Measurements from ENCODE around the gene TSSC4. TPM values are rescaled to one million over a fixed set of nuclear protein-coding genes. Genes with fewer than 3 reads are reported as not detected.

The TSSC4 gene
- total RNA-seq, 1 donor from 2014 or later: 59.7 TPM

DNA sequence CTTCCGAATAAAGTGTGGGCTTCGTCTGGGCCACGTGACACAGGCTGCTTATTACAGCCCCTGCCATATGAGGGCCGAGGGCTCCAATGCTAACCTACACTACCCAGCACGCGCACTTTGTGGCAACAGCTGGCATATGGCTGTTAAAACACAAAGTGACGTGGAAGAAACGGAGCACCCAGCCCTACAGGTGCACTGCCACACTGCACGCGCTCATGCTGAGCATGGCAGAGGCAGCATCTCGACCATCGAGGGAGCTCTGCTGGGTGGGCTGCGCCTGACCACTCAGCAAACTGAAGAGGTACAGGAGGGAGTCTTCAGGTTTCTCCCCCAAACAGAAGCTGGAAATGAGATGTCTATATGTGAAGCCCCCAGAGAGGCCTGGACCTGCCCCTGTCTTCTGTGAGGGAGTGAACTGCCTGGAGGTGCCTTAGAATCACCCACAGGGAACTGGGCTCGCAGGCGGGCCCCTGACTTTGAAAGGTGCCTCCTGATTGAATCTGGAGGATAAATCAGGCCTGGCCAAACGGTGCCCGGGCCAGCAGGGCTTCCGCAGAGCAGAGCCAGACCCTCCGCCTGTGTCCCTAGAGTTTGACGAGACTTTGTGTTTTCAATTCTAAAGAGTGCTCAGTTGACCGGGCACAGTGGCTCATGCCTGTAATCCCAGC, 18.3 kb downstream of the TSSC4 start:
- CTCF ChIA-PET: interaction anchor here (0.7 to 7.1 kb wide), 10 partner anchors 19 to 232 kb away, joined by 3 to 321 read pairs (median 10); partner anchors contain the start of genes C11orf21, TSPAN32 and TSSC4
- POLR2A ChIA-PET: interaction anchor here (2.1 to 2.4 kb wide), 2 partner anchors 113 to 116 kb away, joined by 11 to 14 read pairs; no protein-coding TSS in a partner anchor
- no peak for ATAC-seq (ENCODE audit: low read depth)
- intact Hi-C loops (cut with micrococcal nuclease): loop anchor here (1.0 kb wide), 2 partner anchors 19 to 81 kb away; partner anchors contain the start of gene TSSC4
- Mint-ChIP-seq H3K4me1 (peaks cover 6% of the 10 kb centered on the region), H3K9me3 (no peaks in the 10 kb centered on the region), H3K27ac (no peak overlapping the region), H3K36me3 (ENCODE audit: low read depth) (no peaks in the 10 kb centered on the region), H3K27me3 (no peaks in the 10 kb centered on the region), H3K4me3 (no peak overlapping the region)
- TF ChIP-seq, protein P1, sequence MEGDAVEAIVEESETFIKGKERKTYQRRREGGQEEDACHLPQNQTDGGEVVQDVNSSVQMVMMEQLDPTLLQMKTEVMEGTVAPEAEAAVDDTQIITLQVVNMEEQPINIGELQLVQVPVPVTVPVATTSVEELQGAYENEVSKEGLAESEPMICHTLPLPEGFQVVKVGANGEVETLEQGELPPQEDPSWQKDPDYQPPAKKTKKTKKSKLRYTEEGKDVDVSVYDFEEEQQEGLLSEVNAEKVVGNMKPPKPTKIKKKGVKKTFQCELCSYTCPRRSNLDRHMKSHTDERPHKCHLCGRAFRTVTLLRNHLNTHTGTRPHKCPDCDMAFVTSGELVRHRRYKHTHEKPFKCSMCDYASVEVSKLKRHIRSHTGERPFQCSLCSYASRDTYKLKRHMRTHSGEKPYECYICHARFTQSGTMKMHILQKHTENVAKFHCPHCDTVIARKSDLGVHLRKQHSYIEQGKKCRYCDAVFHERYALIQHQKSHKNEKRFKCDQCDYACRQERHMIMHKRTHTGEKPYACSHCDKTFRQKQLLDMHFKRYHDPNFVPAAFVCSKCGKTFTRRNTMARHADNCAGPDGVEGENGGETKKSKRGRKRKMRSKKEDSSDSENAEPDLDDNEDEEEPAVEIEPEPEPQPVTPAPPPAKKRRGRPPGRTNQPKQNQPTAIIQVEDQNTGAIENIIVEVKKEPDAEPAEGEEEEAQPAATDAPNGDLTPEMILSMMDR (IDR thresholded peaks at IDR 0.05): no peak
- DNase-seq: no peak

DNA sequence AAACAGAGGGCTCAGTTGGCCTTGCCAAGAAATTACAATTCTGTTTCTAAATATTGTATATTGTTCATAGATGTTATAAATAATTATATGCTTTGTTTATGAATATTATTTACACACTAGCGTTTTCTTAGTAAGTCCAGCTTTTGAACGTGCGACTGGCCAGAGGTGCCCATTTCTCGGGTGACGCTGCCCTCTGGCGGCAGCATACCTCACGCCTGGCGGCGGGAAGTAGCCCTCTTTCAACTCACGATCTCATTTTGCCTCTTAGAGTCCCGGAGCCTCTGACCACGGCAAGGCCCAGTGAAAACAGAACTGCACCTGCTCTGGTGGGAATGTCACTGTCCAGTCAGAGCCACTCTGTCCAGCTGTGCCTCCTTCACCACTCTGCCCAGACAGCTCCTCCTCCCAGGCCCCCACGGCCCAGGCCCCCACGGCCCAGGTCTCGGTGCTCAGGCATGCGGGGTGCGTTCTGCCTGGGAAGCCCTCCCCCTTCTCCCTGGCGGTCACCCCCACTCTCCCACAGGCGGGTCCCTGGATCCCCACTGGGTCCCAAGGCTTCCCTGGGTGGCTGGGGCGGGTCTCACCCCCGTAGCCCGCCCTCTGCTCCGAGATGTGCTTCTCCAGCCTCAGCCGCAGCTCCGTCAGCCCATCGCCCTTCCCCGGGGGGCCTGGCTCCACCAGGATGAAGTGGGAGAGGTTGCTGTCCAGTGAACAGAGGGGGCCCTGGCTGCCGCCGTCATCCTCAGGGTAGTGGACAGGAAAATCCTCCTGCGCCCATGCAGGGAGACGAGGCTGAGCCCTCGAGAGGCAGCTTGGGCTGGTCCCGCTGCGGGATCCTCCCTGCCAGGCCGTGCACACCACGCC, 19.3 kb downstream of the TSSC4 start:
- Mint-ChIP-seq H3K4me3 (no peak overlapping the region), H3K27me3 (no peaks in the 10 kb centered on the region), H3K9me3 (no peaks in the 10 kb centered on the region), H3K4me1 (peaks cover 6% of the 10 kb centered on the region), H3K36me3 (ENCODE audit: low read depth) (no peaks in the 10 kb centered on the region), H3K27ac (no peak overlapping the region)
- TF ChIP-seq, protein P1 (IDR thresholded peaks at IDR 0.05): no peak
- ChIA-PET POLR2A (interaction anchor here (0.9 to 2.4 kb wide), 3 partner anchors 19 to 117 kb away, joined by 10 to 14 read pairs (median 11); partner anchors contain the start of gene TSSC4), CTCF (interaction anchor here (0.7 to 7.1 kb wide), 27 partner anchors 10 to 469 kb away, joined by 3 to 321 read pairs (median 5); partner anchors contain the start of genes ASCL2, C11orf21, CD81 and TSPAN32)
- DNase-seq (peak; percentile 62), ATAC-seq (ENCODE audit: low read depth) (peak; percentile 50)
- intact Hi-C loops (cut with micrococcal nuclease): loop anchor here (1.0 kb wide), 5 partner anchors 20 to 234 kb away; partner anchors contain the start of gene TSSC4

DNA sequence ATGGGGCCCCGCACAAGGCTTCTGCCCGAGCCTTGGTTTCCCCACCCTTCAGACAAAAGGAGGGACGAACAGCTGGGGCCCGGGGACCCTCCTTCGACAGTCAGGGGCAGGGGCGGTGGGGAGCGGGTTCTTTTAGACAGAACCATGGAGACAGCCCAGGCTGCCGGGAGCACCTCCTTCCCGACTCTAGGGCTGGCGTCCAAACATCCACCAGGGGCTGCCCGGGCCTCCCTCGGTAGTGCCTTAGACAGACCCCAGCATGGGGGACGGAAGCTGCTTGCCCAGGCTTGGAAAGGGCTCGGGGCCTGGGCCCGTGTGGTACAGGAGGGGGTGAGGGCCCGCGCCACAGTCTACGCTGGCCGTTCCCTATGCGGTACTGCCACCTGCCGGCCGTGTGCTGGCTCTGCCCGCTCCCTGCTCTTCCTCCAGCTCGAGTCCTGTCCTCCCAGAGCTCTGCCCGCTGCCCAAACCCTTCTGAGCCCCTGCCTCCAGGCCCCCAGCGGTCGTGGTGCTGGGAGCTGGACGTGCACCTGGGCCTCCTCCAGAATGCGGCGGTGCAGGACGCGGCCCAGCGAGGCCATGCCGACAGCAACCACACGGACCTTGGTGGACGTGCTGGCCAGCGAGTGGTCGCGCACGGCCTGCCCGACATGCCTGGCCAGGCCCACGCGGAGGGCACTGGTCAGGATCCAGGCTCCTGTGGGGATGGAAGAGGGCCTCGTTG, 20.1 kb downstream of the TSSC4 start:
- intact Hi-C loops (cut with micrococcal nuclease): loop anchor here (1.0 kb wide), 3 partner anchors 115 to 234 kb away; no protein-coding TSS in a partner anchor
- H3K9me3 Mint-ChIP-seq: no peaks in the 10 kb centered on the region
- H3K4me1 Mint-ChIP-seq: peaks cover 6% of the 10 kb centered on the region
- TF ChIP-seq, protein P1 (IDR thresholded peaks at IDR 0.05): peak; percentile 32
- H3K4me3 Mint-ChIP-seq: no peak overlapping the region
- ChIA-PET CTCF (interaction anchor here (0.6 to 7.1 kb wide), 31 partner anchors 11 to 472 kb away, joined by 3 to 321 read pairs (median 5); partner anchors contain the start of genes ASCL2, C11orf21, CD81 and TSPAN32), POLR2A (interaction anchor here (0.6 to 2.4 kb wide), 4 partner anchors 20 to 452 kb away, joined by 6 to 14 read pairs (median 10); partner anchors contain the start of gene TSSC4)
- peak; percentile 69 for DNase-seq
- no peaks in the 10 kb centered on the region for H3K36me3 Mint-ChIP-seq (ENCODE audit: low read depth)
- no peaks in the 10 kb centered on the region for H3K27me3 Mint-ChIP-seq
- no peak overlapping the region for H3K27ac Mint-ChIP-seq
- ATAC-seq (ENCODE audit: low read depth): peak; percentile 97

DNA sequence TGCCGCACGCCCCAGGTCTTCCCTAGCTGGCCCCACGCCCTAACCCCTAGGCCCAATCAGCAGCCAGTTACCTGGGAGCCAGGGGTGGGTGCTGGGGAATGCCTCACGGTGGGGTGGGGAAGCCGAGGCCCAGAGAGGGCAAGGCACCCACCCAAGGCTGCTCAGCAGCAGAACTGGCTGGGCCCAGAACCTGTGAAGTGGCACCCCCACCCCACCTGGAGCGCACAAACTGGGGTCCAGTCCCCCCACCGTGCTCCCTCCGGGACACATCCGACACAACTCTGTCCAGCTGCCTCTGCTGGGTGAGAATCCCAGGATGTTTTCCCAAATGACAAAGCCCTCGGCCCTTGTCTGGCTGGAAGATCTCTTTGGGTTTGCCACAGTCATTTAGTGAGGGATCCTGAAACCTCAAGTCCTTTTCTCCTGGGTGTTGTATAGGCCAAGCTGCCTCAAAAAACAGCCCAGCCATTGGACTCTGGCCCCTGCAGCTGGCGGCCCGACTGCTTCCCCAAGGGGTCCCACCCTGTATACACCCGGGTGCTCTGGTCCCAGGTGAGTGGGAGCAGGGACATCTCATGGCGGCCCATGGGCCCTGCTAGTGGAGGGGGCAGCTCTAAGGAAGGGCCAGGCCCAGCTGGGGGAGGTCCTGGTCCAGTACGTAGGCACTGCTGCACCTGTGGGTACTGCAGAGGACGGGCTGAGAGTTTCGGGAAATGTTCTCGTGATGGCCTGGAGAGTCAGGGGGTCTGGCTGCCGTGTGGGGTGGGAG, 20.9 kb downstream of the TSSC4 start:
- Mint-ChIP-seq H3K36me3 (ENCODE audit: low read depth) (no peaks in the 10 kb centered on the region), H3K9me3 (no peaks in the 10 kb centered on the region), H3K27ac (no peak overlapping the region), H3K27me3 (no peaks in the 10 kb centered on the region), H3K4me3 (no peak overlapping the region), H3K4me1 (peaks cover 6% of the 10 kb centered on the region)
- ATAC-seq (ENCODE audit: low read depth) (no peak), DNase-seq (no peak)
- intact Hi-C loops (cut with micrococcal nuclease): no loop called here
- TF ChIP-seq, protein P1 (IDR thresholded peaks at IDR 0.05): no peak
- POLR2A ChIA-PET: interaction anchor here (0.6 to 2.4 kb wide), 4 partner anchors 21 to 451 kb away, joined by 6 to 14 read pairs (median 10); partner anchors contain the start of gene TSSC4
- CTCF ChIA-PET: interaction anchor here (0.6 to 7.1 kb wide), 30 partner anchors 12 to 471 kb away, joined by 3 to 321 read pairs (median 5); partner anchors contain the start of genes ASCL2, C11orf21, CD81 and TSPAN32

Measured in activated B cell treated with CpG ODN at 0.5 μM for 24 hours (primary cell).